Right lung (tissue), 10 donors: Measurements from ENCODE around the gene ERVK3-1. TPM values are rescaled to one million over a fixed set of nuclear protein-coding genes. Genes with fewer than 3 reads are reported as not detected.
"Not testable (repeated sequence)": the region's sequence is repeated elsewhere in the genome, so short reads cannot be mapped to it uniquely, and the experiment has no call there.

Experiments used
- DNase-seq, 2 donors: peaks; one replicate each; pipeline ENCODE4 v3.0.0-alpha.2; 2013
- long read RNA-seq, 8 donors: transcript quantifications; one replicate each; lab custom pipeline, GENCODE V29; 2026
- polyA plus RNA-seq, 5 donors: library from polyadenylated mRNA; unstranded; fragments of 120-200 nt; gene quantifications; one replicate each; pipeline versions ENCODE4 v1.2.1 to v1.2.3, GENCODE V29; 2013; ENCODE audit warnings: inconsistent platforms in 1 of 5, low replicate concordance in 1 of 5; ENCODE audit not compliant: insufficient read length in 5 of 5, insufficient read depth in 1 of 5

Gene ERVK3-1
- 10 to 100 TPM; 50.7 to 57.1 (median 53.8) TPM for polyA plus RNA-seq
- long read RNA-seq, donor 1, transcript ERVK3-1-203 (2 exons, 616 nt): minor isoform, 7 of 139 reads
- long read RNA-seq, donor 1, transcript ERVK3-1-201 (4 exons, 1,469 nt): major isoform, 16 of 139 reads
- long read RNA-seq, donor 1, partial matches to known transcripts: 68 of 139 reads
- long read RNA-seq, donor 1, other reads (novel, unspliced or antisense): 46 of 139 reads
- long read RNA-seq, donor 2, transcript ERVK3-1-201 (4 exons, 1,469 nt): major isoform, 11 of 52 reads
- long read RNA-seq, donor 2, partial matches to known transcripts: 16 of 52 reads
- long read RNA-seq, donor 2, other reads (novel, unspliced or antisense): 22 of 52 reads
- long read RNA-seq, donor 3, transcript ERVK3-1-204 (2 exons, 3,889 nt): minor isoform, 6 of 155 reads
- long read RNA-seq, donor 3, transcript ERVK3-1-201 (4 exons, 1,469 nt): major isoform, 10 of 155 reads
- long read RNA-seq, donor 3, partial matches to known transcripts: 136 of 155 reads
- long read RNA-seq, donor 3, other reads (novel, unspliced or antisense): 0 of 155 reads
- long read RNA-seq, donor 4, transcript ERVK3-1-201 (4 exons, 1,469 nt): major isoform, 6 of 11 reads
- long read RNA-seq, donor 4, partial matches to known transcripts: 0 of 11 reads
- long read RNA-seq, donor 4, other reads (novel, unspliced or antisense): 0 of 11 reads
- long read RNA-seq, donor 5, transcript ERVK3-1-203 (2 exons, 616 nt): minor isoform, 9 of 135 reads
- long read RNA-seq, donor 5, transcript ERVK3-1-201 (4 exons, 1,469 nt): major isoform, 23 of 135 reads
- long read RNA-seq, donor 5, partial matches to known transcripts: 68 of 135 reads
- long read RNA-seq, donor 5, other reads (novel, unspliced or antisense): 31 of 135 reads
- long read RNA-seq, donor 6, transcript ERVK3-1-204 (2 exons, 3,889 nt): minor isoform, 7 of 23 reads
- long read RNA-seq, donor 6, transcript ERVK3-1-201 (4 exons, 1,469 nt): major isoform, 13 of 23 reads
- long read RNA-seq, donor 6, partial matches to known transcripts: 0 of 23 reads
- long read RNA-seq, donor 6, other reads (novel, unspliced or antisense): 0 of 23 reads
- long read RNA-seq, donor 7, partial matches to known transcripts: 0 of 5 reads
- long read RNA-seq, donor 7, other reads (novel, unspliced or antisense): 0 of 5 reads
- long read RNA-seq, donor 8, transcript ERVK3-1-201 (4 exons, 1,469 nt): major isoform, 8 of 10 reads
- long read RNA-seq, donor 8, partial matches to known transcripts: 0 of 10 reads
- long read RNA-seq, donor 8, other reads (novel, unspliced or antisense): 0 of 10 reads

- peak; percentile 94 for DNase-seq
Observed at GRCh38 chr19:58305065-58305931, at the start of gene ERVK3-1. TSS of gene ERVK3-1 (plus strand) at chr19:58305377. CDS start at chr19:58312169, 6,792 bp downstream.

- not testable (repeated sequence) for DNase-seq
Observed at GRCh38 chr19:58258259-58258658, 46.9 kb upstream of the ERVK3-1 start.

- no peak for DNase-seq
Observed at GRCh38 chr19:58261600-58261967, 43.6 kb upstream of the ERVK3-1 start.

GRCh38 chr19:58261968-58262921 is 42.9 kb upstream of the ERVK3-1 start:
- DNase-seq: no peak

GRCh38 chr19:58262922-58263296 is 42.3 kb upstream of the ERVK3-1 start:
- DNase-seq: no peak

GRCh38 chr19:58265100-58265499 is 40.1 kb upstream of the ERVK3-1 start:
- DNase-seq: no peak

GRCh38 chr19:58268344-58268743 is 36.8 kb upstream of the ERVK3-1 start:
- no peak for DNase-seq

GRCh38 chr19:58274771-58275201 is 30.4 kb upstream of the ERVK3-1 start:
- no peak for DNase-seq

- no peak for DNase-seq
Observed at GRCh38 chr19:58275564-58275963, 29.6 kb upstream of the ERVK3-1 start.

- DNase-seq: no peak
Observed at GRCh38 chr19:58277197-58277596, 28.0 kb upstream of the ERVK3-1 start.

GRCh38 chr19:58277748-58278540 is 27.2 kb upstream of the ERVK3-1 start:
- DNase-seq: no peak

- DNase-seq: peak; percentile 98
Observed at GRCh38 chr19:58278541-58279041, 26.6 kb upstream of the ERVK3-1 start, which contains the start of gene ZNF8. TSS of gene ZNF8 (plus strand) at chr19:58278955. CDS start at chr19:58279082, 127 bp downstream.

- DNase-seq: peak; percentile 64
Observed at GRCh38 chr19:58279042-58279924, 25.9 kb upstream of the ERVK3-1 start.

GRCh38 chr19:58279925-58280316 is 25.3 kb upstream of the ERVK3-1 start:
- no peak for DNase-seq

- no peak for DNase-seq
Observed at GRCh38 chr19:58284199-58284598, 21.0 kb upstream of the ERVK3-1 start.

- DNase-seq: no peak
Observed at GRCh38 chr19:58291943-58292342, 13.2 kb upstream of the ERVK3-1 start.

GRCh38 chr19:58294743-58295374 is 10.3 kb upstream of the ERVK3-1 start:
- no peak for DNase-seq
